Endometrial microvascular endothelial cells (primary cell): ENCODE data around the gene MRPL55. TPM values are rescaled to one million over a fixed set of nuclear protein-coding genes. Genes with fewer than 3 reads are reported as not detected.

ENCODE experiments used
- in situ Hi-C: cut with HindIII; loops from 2 replicates; pipeline ENCODE4 v1.10.0; 2017; ENCODE audit warnings: low sequenced_read_pairs, low pct_unique_long_range_greater_than_20kb; ENCODE audit errors: inconsistent ontology term
- total RNA-seq: library from RNA; depleted of rRNA; stranded (reverse); fragments of >200 nt; gene quantifications from one replicate; pipeline ENCODE4 v1.2.3, GENCODE V29; 2015; ENCODE audit errors: inconsistent ontology term

The MRPL55 gene
- total RNA-seq, 1 donor from 2014 or later: 89.8 TPM

GRCh38 chr1:228105270-228105995 lies 3.7 kb downstream of the MRPL55 start:
- in situ Hi-C loops: no loop called here

- in situ Hi-C loops: no loop called here
Observed at GRCh38 chr1:228104526-228105269, 4.4 kb downstream of the MRPL55 start.

GRCh38 chr1:228102791-228103620 lies 6.1 kb downstream of the MRPL55 start, which contains the start of gene C1orf35:
Gene C1orf35, minus strand, starts transcription at chr1:228103325. Its CDS starts 98 bp downstream, at chr1:228103227.
- in situ Hi-C loops: no loop called here

GRCh38 chr1:228101994-228102790 lies 6.9 kb downstream of the MRPL55 start:
- in situ Hi-C loops: no loop called here

GRCh38 chr1:228101614-228101993 lies 7.5 kb downstream of the MRPL55 start:
- in situ Hi-C loops: no loop called here

GRCh38 chr1:228100822-228101613 lies 8.1 kb downstream of the MRPL55 start:
- in situ Hi-C loops: no loop called here

- in situ Hi-C loops: no loop called here
Observed at GRCh38 chr1:228099331-228099732, 9.8 kb downstream of the MRPL55 start.

- in situ Hi-C loops: no loop called here
Observed at GRCh38 chr1:228098323-228098931, 10.7 kb downstream of the MRPL55 start.

GRCh38 chr1:228097333-228098081 lies 11.6 kb downstream of the MRPL55 start:
- in situ Hi-C loops: no loop called here

GRCh38 chr1:228096416-228097332 lies 12.4 kb downstream of the MRPL55 start:
- in situ Hi-C loops: no loop called here

- in situ Hi-C loops: no loop called here
Observed at GRCh38 chr1:228095938-228096337, 13.2 kb downstream of the MRPL55 start.

GRCh38 chr1:228095161-228095560 lies 13.9 kb downstream of the MRPL55 start:
- in situ Hi-C loops: no loop called here

- in situ Hi-C loops: no loop called here
Observed at GRCh38 chr1:228094432-228095016, 14.6 kb downstream of the MRPL55 start.

- in situ Hi-C loops: no loop called here
Observed at GRCh38 chr1:228093050-228093906, 15.8 kb downstream of the MRPL55 start.
